ENCODE measurements around the gene NHERF2.

NHERF2 gene

GRCh38 chr16:2002406-2003230, 24.1 kb upstream of the NHERF2 start:
- peaks cover 10 to 49% of the 10 kb centered on the region in 2 donors for H3K4me1 ChIP-seq (ENCODE audit: control insufficient read depth in 1 of 2, insufficient read depth in 2 of 2, low read length in 2 of 2)
- peaks cover 23 to 54% of the 10 kb centered on the region in 2 donors for H3K36me3 ChIP-seq (ENCODE audit: control insufficient read depth in 1 of 2, insufficient read depth in 2 of 2, low read length in 2 of 2)
- no peak overlapping the region for H3K27ac ChIP-seq (ENCODE audit: low read length)
- no peaks in the 10 kb centered on the region for H3K9me3 ChIP-seq (ENCODE audit: control insufficient read depth in 1 of 2, low read length in 2 of 2)
- H3K27me3 ChIP-seq (ENCODE audit: low read depth, low read length), result no peaks in the 10 kb centered on the region
- no peak overlapping the region for H3K4me3 ChIP-seq (ENCODE audit: low read depth in 1 of 2, low read length in 2 of 2)

- H3K9me3 ChIP-seq (ENCODE audit: control insufficient read depth in 1 of 2, low read length in 2 of 2), result no peaks in the 10 kb centered on the region
- peaks cover 17 to 52% of the 10 kb centered on the region in 2 donors for H3K4me1 ChIP-seq (ENCODE audit: control insufficient read depth in 1 of 2, insufficient read depth in 2 of 2, low read length in 2 of 2)
- no peak overlapping the region for H3K27ac ChIP-seq (ENCODE audit: low read length)
- no peaks in the 10 kb centered on the region for H3K27me3 ChIP-seq (ENCODE audit: low read depth, low read length)
- H3K4me3 ChIP-seq (ENCODE audit: low read depth in 1 of 2, low read length in 2 of 2), result no peak overlapping the region
- peaks cover 23 to 49% of the 10 kb centered on the region in 2 donors for H3K36me3 ChIP-seq (ENCODE audit: control insufficient read depth in 1 of 2, insufficient read depth in 2 of 2, low read length in 2 of 2)
Measured at GRCh38 chr16:2003231-2003826, 23.4 kb upstream of the NHERF2 start.

GRCh38 chr16:2003827-2004641, 22.7 kb upstream of the NHERF2 start:
- no peaks in the 10 kb centered on the region for H3K27me3 ChIP-seq (ENCODE audit: low read depth, low read length)
- no peak overlapping the region for H3K27ac ChIP-seq (ENCODE audit: low read length)
- peaks cover 21 to 59% of the 10 kb centered on the region in 2 donors for H3K4me1 ChIP-seq (ENCODE audit: control insufficient read depth in 1 of 2, insufficient read depth in 2 of 2, low read length in 2 of 2)
- peak overlapping the region in 1 of 2 donors; percentile 7 for H3K4me3 ChIP-seq (ENCODE audit: low read depth in 1 of 2, low read length in 2 of 2)
- no peaks in the 10 kb centered on the region for H3K9me3 ChIP-seq (ENCODE audit: control insufficient read depth in 1 of 2, low read length in 2 of 2)
- H3K36me3 ChIP-seq (ENCODE audit: control insufficient read depth in 1 of 2, insufficient read depth in 2 of 2, low read length in 2 of 2), result peaks cover 23 to 44% of the 10 kb centered on the region in 2 donors

DNA sequence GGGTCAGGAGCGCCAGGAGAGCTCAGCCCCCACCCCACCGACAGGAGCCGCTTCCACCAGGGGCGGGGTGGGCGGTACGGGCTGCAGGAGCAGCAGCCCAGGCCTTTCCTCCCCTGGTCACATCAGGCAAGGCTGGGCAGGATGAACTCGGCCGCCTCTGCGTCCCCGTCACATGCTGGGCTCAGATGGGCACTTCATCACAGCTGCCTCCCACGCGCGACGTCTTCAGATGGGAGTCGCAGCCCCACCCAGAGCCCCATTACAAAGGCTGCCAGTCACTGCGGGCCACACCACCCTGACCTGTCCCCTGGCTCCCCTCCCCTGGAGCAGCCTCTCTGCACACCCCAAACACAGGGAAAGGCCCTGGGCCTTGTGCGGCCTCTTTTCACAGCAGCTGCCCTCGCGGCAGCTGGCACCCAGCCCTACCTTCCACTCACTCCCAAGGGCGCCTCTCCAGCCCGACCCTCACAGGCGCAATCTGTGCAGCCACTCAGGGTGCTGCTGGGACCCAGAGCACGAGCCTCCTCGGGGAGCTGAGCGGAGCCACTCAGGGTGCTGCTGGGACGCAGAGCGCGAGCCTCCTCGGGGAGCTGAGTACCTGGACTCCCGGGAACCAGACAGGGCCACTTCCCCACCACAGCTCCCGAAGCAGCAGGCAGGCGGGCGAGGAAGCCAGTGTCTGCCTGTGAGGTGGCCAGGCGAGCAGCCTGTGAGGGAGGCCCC, 21.7 kb upstream of the NHERF2 start:
- H3K4me3 ChIP-seq (ENCODE audit: low read depth in 1 of 2, low read length in 2 of 2), result no peak overlapping the region
- H3K4me1 ChIP-seq (ENCODE audit: control insufficient read depth in 1 of 2, insufficient read depth in 2 of 2, low read length in 2 of 2), result peaks cover 21 to 61% of the 10 kb centered on the region in 2 donors
- H3K27ac ChIP-seq (ENCODE audit: low read length), result no peak overlapping the region
- no peaks in the 10 kb centered on the region for H3K9me3 ChIP-seq (ENCODE audit: control insufficient read depth in 1 of 2, low read length in 2 of 2)
- no peaks in the 10 kb centered on the region for H3K27me3 ChIP-seq (ENCODE audit: low read depth, low read length)
- H3K36me3 ChIP-seq (ENCODE audit: control insufficient read depth in 1 of 2, insufficient read depth in 2 of 2, low read length in 2 of 2), result peaks cover 19 to 35% of the 10 kb centered on the region in 2 donors

DNA sequence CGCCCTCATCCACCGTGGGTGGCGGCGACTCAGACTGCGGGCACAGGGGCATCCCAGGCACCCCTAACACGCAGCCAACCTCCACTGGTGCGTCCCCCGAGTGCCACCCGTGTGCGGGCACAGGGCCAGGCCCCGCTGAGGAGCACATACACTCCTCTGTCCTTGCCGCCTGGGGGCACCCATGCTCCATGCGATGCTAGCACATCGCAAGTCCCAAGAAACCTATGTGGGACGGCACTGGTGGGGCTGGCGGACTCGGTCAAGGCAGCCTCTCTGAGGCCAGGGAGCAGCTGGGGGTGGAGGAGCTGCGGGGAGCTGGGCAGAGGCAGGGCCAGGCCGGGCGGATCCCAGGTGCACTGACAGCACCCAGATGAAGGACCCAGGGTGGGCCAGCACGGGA, 21.1 kb upstream of the NHERF2 start:
- Histone ChIP-seq H3K27me3 (ENCODE audit: low read depth, low read length) (no peaks in the 10 kb centered on the region), H3K27ac (ENCODE audit: low read length) (no peak overlapping the region), H3K36me3 (ENCODE audit: control insufficient read depth in 1 of 2, insufficient read depth in 2 of 2, low read length in 2 of 2) (peaks cover 19 to 28% of the 10 kb centered on the region in 2 donors), H3K9me3 (ENCODE audit: control insufficient read depth in 1 of 2, low read length in 2 of 2) (no peaks in the 10 kb centered on the region), H3K4me3 (ENCODE audit: low read depth in 1 of 2, low read length in 2 of 2) (no peak overlapping the region), H3K4me1 (ENCODE audit: control insufficient read depth in 1 of 2, insufficient read depth in 2 of 2, low read length in 2 of 2) (peaks cover 27 to 67% of the 10 kb centered on the region in 2 donors)

- Histone ChIP-seq H3K4me1 (ENCODE audit: control insufficient read depth in 1 of 2, insufficient read depth in 2 of 2, low read length in 2 of 2) (peaks cover 27 to 68% of the 10 kb centered on the region in 2 donors), H3K27ac (ENCODE audit: low read length) (no peak overlapping the region), H3K9me3 (ENCODE audit: control insufficient read depth in 1 of 2, low read length in 2 of 2) (no peaks in the 10 kb centered on the region), H3K4me3 (ENCODE audit: low read depth in 1 of 2, low read length in 2 of 2) (no peak overlapping the region), H3K36me3 (ENCODE audit: control insufficient read depth in 1 of 2, insufficient read depth in 2 of 2, low read length in 2 of 2) (peaks cover 14 to 22% of the 10 kb centered on the region in 2 donors), H3K27me3 (ENCODE audit: low read depth, low read length) (no peaks in the 10 kb centered on the region)
Measured at GRCh38 chr16:2006317-2006716, 20.4 kb upstream of the NHERF2 start.

- Histone ChIP-seq H3K27me3 (ENCODE audit: low read depth, low read length) (no peaks in the 10 kb centered on the region), H3K36me3 (ENCODE audit: control insufficient read depth in 1 of 2, insufficient read depth in 2 of 2, low read length in 2 of 2) (peaks cover 5 to 12% of the 10 kb centered on the region in 2 donors), H3K9me3 (ENCODE audit: control insufficient read depth in 1 of 2, low read length in 2 of 2) (no peaks in the 10 kb centered on the region), H3K4me1 (ENCODE audit: control insufficient read depth in 1 of 2, insufficient read depth in 2 of 2, low read length in 2 of 2) (peaks cover 27 to 68% of the 10 kb centered on the region in 2 donors), H3K27ac (ENCODE audit: low read length) (peak overlapping the region; percentile 81), H3K4me3 (ENCODE audit: low read depth in 1 of 2, low read length in 2 of 2) (peak overlapping the region; percentile 19 to 87)
Measured at GRCh38 chr16:2007081-2007836, 19.4 kb upstream of the NHERF2 start.

GRCh38 chr16:2008009-2008526, 18.6 kb upstream of the NHERF2 start:
- peaks cover 27 to 68% of the 10 kb centered on the region in 2 donors for H3K4me1 ChIP-seq (ENCODE audit: control insufficient read depth in 1 of 2, insufficient read depth in 2 of 2, low read length in 2 of 2)
- peak overlapping the region; percentile 80 to 87 for H3K4me3 ChIP-seq (ENCODE audit: low read depth in 1 of 2, low read length in 2 of 2)
- no peaks in the 10 kb centered on the region for H3K27me3 ChIP-seq (ENCODE audit: low read depth, low read length)
- peak overlapping the region; percentile 81 for H3K27ac ChIP-seq (ENCODE audit: low read length)
- no peaks in the 10 kb centered on the region for H3K9me3 ChIP-seq (ENCODE audit: control insufficient read depth in 1 of 2, low read length in 2 of 2)
- peaks cover 0 to 4% of the 10 kb centered on the region in 2 donors for H3K36me3 ChIP-seq (ENCODE audit: control insufficient read depth in 1 of 2, insufficient read depth in 2 of 2, low read length in 2 of 2)

DNA sequence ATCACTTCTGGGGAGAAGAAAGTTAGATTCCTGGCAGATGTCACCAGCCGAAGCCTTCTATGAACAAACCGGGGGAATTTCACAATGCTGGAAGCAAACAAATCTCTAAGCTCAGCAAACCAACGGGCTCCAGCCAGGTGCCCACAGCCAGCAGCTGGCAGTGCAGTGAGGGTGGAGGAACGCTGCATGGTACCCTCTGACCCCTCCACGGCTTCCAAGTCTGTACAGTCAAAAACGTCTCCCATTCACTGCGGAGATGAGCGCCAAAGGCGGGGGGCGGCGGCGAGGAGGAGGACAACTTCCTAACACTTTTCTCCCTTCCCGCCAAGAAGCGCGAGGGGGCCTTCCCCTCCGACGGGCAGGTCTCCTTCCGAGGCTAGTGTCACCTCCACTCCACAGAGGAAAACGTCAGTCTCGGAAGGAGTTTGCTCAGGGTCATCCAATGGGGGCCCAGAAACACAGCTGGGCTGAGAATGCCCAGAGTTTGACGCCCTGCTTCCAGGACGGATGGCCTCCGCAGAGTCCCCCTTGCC, 18.0 kb upstream of the NHERF2 start:
- no peaks in the 10 kb centered on the region for H3K36me3 ChIP-seq (ENCODE audit: control insufficient read depth in 1 of 2, insufficient read depth in 2 of 2, low read length in 2 of 2)
- H3K4me1 ChIP-seq (ENCODE audit: control insufficient read depth in 1 of 2, insufficient read depth in 2 of 2, low read length in 2 of 2), result peaks cover 26 to 62% of the 10 kb centered on the region in 2 donors

GRCh38 chr16:2009164-2009711, 17.5 kb upstream of the NHERF2 start:
- H3K27me3 ChIP-seq (ENCODE audit: low read depth, low read length), result no peaks in the 10 kb centered on the region
- H3K27ac ChIP-seq (ENCODE audit: low read length), result peak overlapping the region; percentile 81
- peaks cover 24 to 57% of the 10 kb centered on the region in 2 donors for H3K4me1 ChIP-seq (ENCODE audit: control insufficient read depth in 1 of 2, insufficient read depth in 2 of 2, low read length in 2 of 2)
- H3K9me3 ChIP-seq (ENCODE audit: control insufficient read depth in 1 of 2, low read length in 2 of 2), result no peaks in the 10 kb centered on the region
- H3K4me3 ChIP-seq (ENCODE audit: low read depth in 1 of 2, low read length in 2 of 2), result peak overlapping the region; percentile 80 to 87
- H3K36me3 ChIP-seq (ENCODE audit: control insufficient read depth in 1 of 2, insufficient read depth in 2 of 2, low read length in 2 of 2), result no peaks in the 10 kb centered on the region

More for the DNA sequence above, 18.0 kb upstream of the NHERF2 start:
- H3K27ac ChIP-seq (ENCODE audit: low read length), result peak overlapping the region; percentile 81
- H3K27me3 ChIP-seq (ENCODE audit: low read depth, low read length), result no peaks in the 10 kb centered on the region
- peak overlapping the region; percentile 80 to 87 for H3K4me3 ChIP-seq (ENCODE audit: low read depth in 1 of 2, low read length in 2 of 2)
- no peaks in the 10 kb centered on the region for H3K9me3 ChIP-seq (ENCODE audit: control insufficient read depth in 1 of 2, low read length in 2 of 2)
